ENCODE measurements around the gene MYPN. TPM values are rescaled to one million over a fixed set of nuclear protein-coding genes. Genes with fewer than 3 reads are reported as not detected.
"Not testable (repeated sequence)": the region's sequence is repeated elsewhere in the genome, so short reads cannot be mapped to it uniquely, and the experiment has no call there.

The MYPN gene
- total and polyA plus RNA-seq, 11 donors = 33.4 to 240 (median 152) TPM

DNA sequence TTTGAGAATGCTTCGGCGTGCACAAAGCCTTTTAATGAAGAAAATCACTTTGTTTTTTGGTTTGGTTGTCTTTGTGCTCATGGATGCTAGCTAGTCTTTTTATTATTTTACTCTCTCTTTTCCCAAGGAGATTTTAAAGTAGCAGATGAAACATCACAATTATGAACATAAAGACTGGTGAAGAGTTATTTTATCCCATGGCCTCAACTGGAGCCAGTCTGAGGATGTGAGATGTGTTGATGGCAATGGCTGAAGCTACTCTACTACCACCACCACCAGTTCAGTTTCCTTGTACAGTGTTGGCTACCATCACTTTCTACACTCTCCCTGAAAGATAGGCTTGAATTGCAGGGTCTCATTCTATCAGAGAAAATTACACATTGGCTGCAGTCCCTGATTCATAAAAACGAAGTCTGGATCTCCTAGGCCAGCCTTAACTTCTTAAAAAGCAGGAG, 33.7 kb upstream of the MYPN start:
- DNase-seq = no peak
- TF ChIP-seq, protein P1, sequence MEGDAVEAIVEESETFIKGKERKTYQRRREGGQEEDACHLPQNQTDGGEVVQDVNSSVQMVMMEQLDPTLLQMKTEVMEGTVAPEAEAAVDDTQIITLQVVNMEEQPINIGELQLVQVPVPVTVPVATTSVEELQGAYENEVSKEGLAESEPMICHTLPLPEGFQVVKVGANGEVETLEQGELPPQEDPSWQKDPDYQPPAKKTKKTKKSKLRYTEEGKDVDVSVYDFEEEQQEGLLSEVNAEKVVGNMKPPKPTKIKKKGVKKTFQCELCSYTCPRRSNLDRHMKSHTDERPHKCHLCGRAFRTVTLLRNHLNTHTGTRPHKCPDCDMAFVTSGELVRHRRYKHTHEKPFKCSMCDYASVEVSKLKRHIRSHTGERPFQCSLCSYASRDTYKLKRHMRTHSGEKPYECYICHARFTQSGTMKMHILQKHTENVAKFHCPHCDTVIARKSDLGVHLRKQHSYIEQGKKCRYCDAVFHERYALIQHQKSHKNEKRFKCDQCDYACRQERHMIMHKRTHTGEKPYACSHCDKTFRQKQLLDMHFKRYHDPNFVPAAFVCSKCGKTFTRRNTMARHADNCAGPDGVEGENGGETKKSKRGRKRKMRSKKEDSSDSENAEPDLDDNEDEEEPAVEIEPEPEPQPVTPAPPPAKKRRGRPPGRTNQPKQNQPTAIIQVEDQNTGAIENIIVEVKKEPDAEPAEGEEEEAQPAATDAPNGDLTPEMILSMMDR (IDR thresholded peaks at IDR 0.05) = no peak
- no peak for TF ChIP-seq POLR2A (IDR thresholded peaks at IDR 0.05)
- Histone ChIP-seq H3K27ac (peak overlapping the region in 11 of 12 donors; percentile 46 to 100 (median 98)), H3K27me3 (no peaks in the 10 kb centered on the region), H3K9me3 (no peaks in the 10 kb centered on the region), H3K36me3 (peaks cover 0 to 10% (median 0%) of the 10 kb centered on the region in 9 donors), H3K4me1 (peaks cover 8 to 39% (median 33%) of the 10 kb centered on the region in 12 donors), H3K4me3 (peak overlapping the region in 10 of 12 donors; percentile 77 to 97 (median 92))
- WGBS, 4 donors = 25 to 30% (median 29%) methylated on average over 3 of the region's 3 CpGs
- ATAC-seq = no peak
- intact Hi-C loops (cut with DNase I) = loop anchor here (2.0 to 10.0 kb wide), 8 partner anchors 61 to 259 kb away; partner anchors contain the start of genes HNRNPH3 (in 6 of the 10), PBLD (in 6 of the 10) and SIRT1 (in 6 of the 10)

DNA sequence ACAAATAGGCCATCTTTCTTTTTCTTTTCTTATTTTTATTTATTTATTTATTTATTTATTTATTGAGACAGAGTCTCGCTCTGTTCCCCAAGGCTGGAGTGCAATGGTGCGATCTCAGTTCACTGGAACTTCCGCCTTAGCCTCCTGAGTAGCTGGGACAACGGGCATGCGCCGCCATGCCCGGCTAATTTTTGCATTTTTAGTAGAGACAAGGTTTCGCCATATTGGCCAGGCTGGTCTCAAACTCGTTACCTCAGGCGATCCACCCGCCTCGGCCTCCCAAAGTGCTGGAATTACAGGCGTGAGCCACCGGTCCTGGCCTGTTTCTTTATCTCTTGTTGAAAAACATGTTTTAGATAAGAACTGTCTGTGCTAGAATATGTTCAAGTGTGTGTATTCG, 33.2 kb upstream of the MYPN start:
- not testable (repeated sequence) for ATAC-seq, H3K36me3 ChIP-seq, H3K27me3 ChIP-seq, H3K9me3 ChIP-seq, DNase-seq, H3K4me3 ChIP-seq, H3K27ac ChIP-seq
- WGBS, 4 donors = 90 to 96% (median 95%) methylated on average over 15 of the region's 15 CpGs
- intact Hi-C loops (cut with DNase I) = loop anchor here (5.0 to 10.0 kb wide), 7 partner anchors 61 to 259 kb away; partner anchors contain the start of genes HNRNPH3 (in 6 of the 10), PBLD (in 6 of the 10) and SIRT1 (in 5 of the 10)
- peaks cover 8 to 35% (median 30%) of the 10 kb centered on the region in 12 donors for H3K4me1 ChIP-seq

DNA sequence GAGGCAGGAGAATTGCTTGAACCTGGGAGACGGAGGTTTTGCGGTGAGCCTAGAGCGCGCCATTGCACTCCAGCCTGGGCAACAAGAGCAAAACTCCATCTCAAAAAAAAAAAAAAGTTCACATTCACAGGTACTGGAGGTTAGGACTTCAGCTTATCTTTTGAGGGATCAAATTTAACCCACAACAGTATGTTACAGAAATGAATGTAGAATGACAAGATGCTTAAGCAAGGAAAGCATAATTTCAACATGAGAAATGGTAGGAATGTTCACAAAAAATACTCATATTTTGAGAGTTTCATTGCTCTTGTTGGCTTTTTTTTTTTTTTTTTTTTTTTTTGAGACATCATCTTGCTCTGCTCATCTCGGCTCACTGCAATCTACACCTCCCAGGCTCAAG, 32.3 kb upstream of the MYPN start:
- H3K36me3 ChIP-seq = no peaks in the 10 kb centered on the region
- ATAC-seq (no peak), DNase-seq (no peak)
- H3K4me1 ChIP-seq = peaks cover 5 to 26% (median 22%) of the 10 kb centered on the region in 12 donors
- H3K4me3 ChIP-seq = no peak overlapping the region
- no peaks in the 10 kb centered on the region for H3K9me3 ChIP-seq
- no peak overlapping the region for H3K27ac ChIP-seq
- TF ChIP-seq, protein P1 (IDR thresholded peaks at IDR 0.05) = no peak
- TF ChIP-seq POLR2A (IDR thresholded peaks at IDR 0.05) = no peak
- WGBS, 4 donors = 95 to 98% (median 98%) methylated on average over 5 of the region's 5 CpGs
- no peaks in the 10 kb centered on the region for H3K27me3 ChIP-seq
- intact Hi-C loops (cut with DNase I) = loop anchor here (5.0 to 10.0 kb wide), 7 partner anchors 62 to 258 kb away; partner anchors contain the start of genes HNRNPH3 (in 6 of the 10), PBLD (in 6 of the 10) and SIRT1 (in 5 of the 10)

DNA sequence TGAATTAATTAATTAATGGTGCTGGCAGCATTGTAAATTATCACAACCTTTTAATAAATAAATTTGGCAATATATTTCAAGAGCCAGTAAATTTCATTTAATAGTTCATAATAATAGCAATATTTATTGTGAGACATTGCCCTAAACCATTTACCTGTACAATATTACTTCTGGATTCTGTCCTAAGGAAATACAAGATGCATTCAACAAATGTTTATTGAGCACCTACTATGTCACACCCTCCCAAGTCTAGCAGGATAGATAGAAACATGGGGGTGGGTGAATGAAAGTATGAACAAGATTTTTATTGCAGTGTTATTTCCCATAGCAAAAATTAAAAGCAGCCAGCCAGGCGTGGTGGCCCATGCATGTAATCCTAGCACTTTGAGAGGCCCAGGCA, 29.9 kb upstream of the MYPN start:
- 91 to 100% (median 94%) methylated on average over 1 of the region's 1 CpG for WGBS, 4 donors
- TF ChIP-seq, protein P1 (IDR thresholded peaks at IDR 0.05) = no peak
- no peak for TF ChIP-seq POLR2A (IDR thresholded peaks at IDR 0.05)
- no peaks in the 10 kb centered on the region for H3K36me3 ChIP-seq
- intact Hi-C loops (cut with DNase I) = loop anchor here (5.0 to 10.0 kb wide), 7 partner anchors 65 to 255 kb away; partner anchors contain the start of genes HNRNPH3 (in 6 of the 10), PBLD (in 6 of the 10) and SIRT1 (in 5 of the 10)
- no peaks in the 10 kb centered on the region for H3K27me3 ChIP-seq
- ATAC-seq = no peak
- DNase-seq = no peak
- no peaks in the 10 kb centered on the region for H3K9me3 ChIP-seq
- H3K4me1 ChIP-seq = peaks cover 0 to 21% (median 5%) of the 10 kb centered on the region in 12 donors
- no peak overlapping the region for H3K27ac ChIP-seq
- H3K4me3 ChIP-seq = no peak overlapping the region
